Neural crest cell (in vitro differentiated cells): ENCODE measurements around the gene CDK1. TPM values are rescaled to one million over a fixed set of nuclear protein-coding genes. Genes with fewer than 3 reads are reported as not detected.

ENCODE experiments used
- DNase-seq: peaks from one replicate; pipeline ENCODE4 v3.0.0; 2021; ENCODE audit warnings: low read depth, mixed read lengths, low spot score
- H3K27ac Mint-ChIP-seq: one replicate; pipeline ENCODE4 v1.8.0; 2021; ENCODE audit warnings: mild to moderate bottlenecking, mixed read lengths; ENCODE audit not compliant: unreplicated experiment
- H3K27me3 Mint-ChIP-seq: 2 replicates; pipeline ENCODE4 v1.8.0; 2021; ENCODE audit warnings: low read depth, mild to moderate bottlenecking, mixed read lengths
- H3K36me3 Mint-ChIP-seq: 2 replicates; pipeline ENCODE4 v1.8.0; 2021; ENCODE audit warnings: low read depth, mild to moderate bottlenecking, mixed read lengths
- H3K4me1 Mint-ChIP-seq: 2 replicates; pipeline ENCODE4 v1.8.0; 2021; ENCODE audit warnings: mixed read lengths
- H3K4me3 Mint-ChIP-seq: one replicate; pipeline ENCODE4 v1.8.0; 2021; ENCODE audit warnings: mild to moderate bottlenecking, mixed read lengths
- H3K9me3 Mint-ChIP-seq: 2 replicates; pipeline ENCODE4 v1.8.0; 2021; ENCODE audit warnings: mixed read lengths
- total RNA-seq: library from RNA; stranded (reverse); gene quantifications from 2 replicates; pipeline ENCODE4 v1.2.1, GENCODE V29; 2021
- TF ChIP-seq, protein P1 (sequence below): fragments of 200-600 bp; sonication (generic); conservative IDR thresholded peaks from 2 replicates; pipeline ENCODE4 v1.5.0; 2021; ENCODE audit warnings: antibody characterized with exemption, mild to moderate bottlenecking

The CDK1 gene
- total RNA-seq, 1 donor from 2014 or later = 92.8 TPM

DNA sequence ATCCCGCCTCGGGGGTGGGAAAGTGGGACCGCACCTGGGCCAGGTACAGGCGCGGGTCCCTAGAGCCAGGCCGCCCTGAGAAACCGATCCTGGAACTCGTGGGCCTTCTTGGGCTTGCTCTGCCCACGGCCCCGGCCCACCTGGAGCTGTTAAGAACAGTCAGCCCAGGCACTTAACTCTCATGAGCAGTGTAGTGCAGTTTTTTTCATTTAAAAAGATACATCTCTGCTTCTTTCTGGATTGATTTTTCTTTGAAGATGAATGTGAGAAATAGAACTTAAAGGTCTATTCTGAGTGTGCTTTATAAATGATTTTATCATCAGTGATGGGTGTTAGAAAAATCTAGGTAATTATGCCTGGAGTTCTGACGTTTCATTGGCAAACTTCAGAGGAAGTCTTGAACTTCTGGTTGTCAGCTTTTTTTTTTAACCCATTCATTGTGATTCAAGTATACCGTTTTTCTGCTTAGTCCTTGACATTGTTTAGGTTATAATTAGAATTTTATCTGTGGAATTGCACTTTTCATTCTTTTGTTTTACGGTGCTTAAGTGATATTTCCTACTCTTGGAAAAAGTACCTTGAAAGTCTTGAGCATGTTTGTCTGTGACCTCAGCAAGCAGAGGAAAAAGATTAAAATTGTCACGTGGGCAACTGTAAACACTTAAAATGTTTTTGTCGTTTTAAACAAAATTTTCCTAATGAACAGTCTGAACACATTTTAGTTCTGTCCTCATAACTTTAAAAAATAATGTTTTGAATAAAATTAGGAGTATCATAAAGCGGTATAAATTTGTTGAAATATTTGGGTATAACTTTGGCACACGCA, 906 bp downstream of the CDK1 start:
- Mint-ChIP-seq H3K36me3 (peaks cover 4% of the 10 kb centered on the region), H3K4me1 (peaks cover 37% of the 10 kb centered on the region), H3K27me3 (no peaks in the 10 kb centered on the region), H3K9me3 (no peaks in the 10 kb centered on the region), H3K4me3 (peak overlapping the region; percentile 99), H3K27ac (peak overlapping the region; percentile 99)
- TF ChIP-seq, protein P1, sequence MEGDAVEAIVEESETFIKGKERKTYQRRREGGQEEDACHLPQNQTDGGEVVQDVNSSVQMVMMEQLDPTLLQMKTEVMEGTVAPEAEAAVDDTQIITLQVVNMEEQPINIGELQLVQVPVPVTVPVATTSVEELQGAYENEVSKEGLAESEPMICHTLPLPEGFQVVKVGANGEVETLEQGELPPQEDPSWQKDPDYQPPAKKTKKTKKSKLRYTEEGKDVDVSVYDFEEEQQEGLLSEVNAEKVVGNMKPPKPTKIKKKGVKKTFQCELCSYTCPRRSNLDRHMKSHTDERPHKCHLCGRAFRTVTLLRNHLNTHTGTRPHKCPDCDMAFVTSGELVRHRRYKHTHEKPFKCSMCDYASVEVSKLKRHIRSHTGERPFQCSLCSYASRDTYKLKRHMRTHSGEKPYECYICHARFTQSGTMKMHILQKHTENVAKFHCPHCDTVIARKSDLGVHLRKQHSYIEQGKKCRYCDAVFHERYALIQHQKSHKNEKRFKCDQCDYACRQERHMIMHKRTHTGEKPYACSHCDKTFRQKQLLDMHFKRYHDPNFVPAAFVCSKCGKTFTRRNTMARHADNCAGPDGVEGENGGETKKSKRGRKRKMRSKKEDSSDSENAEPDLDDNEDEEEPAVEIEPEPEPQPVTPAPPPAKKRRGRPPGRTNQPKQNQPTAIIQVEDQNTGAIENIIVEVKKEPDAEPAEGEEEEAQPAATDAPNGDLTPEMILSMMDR = no peak
- no peak for DNase-seq

DNA sequence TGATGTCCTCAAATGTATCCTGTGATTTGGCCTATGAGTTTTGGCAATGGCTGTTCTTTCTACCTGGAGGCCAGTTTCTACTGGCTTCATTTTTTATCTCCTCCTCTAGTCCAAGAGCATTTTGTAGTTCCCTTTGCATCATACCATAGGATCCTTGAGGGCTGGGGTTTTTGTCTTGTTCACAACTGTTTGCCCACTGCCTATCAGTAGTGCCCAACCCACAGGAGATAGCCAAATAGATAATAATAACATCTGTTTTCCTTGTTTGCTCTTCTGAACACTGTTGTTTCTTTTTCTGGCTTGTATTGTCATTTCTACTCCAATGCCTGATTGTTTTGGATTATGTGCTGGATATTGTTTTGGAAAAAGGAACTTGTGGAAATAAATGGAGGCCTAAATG, 3.4 kb downstream of the CDK1 start:
- peaks cover 8% of the 10 kb centered on the region for H3K36me3 Mint-ChIP-seq
- H3K27me3 Mint-ChIP-seq = no peaks in the 10 kb centered on the region
- TF ChIP-seq, protein P1 = no peak
- no peak overlapping the region for H3K27ac Mint-ChIP-seq
- H3K4me3 Mint-ChIP-seq = peak overlapping the region; percentile 65
- no peaks in the 10 kb centered on the region for H3K9me3 Mint-ChIP-seq
- peaks cover 37% of the 10 kb centered on the region for H3K4me1 Mint-ChIP-seq
- no peak for DNase-seq

DNA sequence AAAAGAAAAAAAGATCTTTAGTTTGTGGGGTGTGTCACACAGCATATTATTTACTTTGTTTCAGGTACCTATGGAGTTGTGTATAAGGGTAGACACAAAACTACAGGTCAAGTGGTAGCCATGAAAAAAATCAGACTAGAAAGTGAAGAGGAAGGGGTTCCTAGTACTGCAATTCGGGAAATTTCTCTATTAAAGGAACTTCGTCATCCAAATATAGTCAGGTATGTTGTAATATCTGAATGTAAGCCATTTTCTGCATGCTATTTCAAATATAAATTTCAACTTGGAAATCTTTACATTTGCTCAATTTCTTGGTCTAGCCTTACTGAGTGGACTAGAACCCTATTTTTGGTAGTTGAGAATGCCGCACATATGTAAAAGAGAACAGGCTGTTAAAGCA, 6.4 kb downstream of the CDK1 start:
- Mint-ChIP-seq H3K27me3 (no peaks in the 10 kb centered on the region), H3K27ac (peak overlapping the region; percentile 1), H3K9me3 (no peaks in the 10 kb centered on the region), H3K36me3 (peaks cover 14% of the 10 kb centered on the region), H3K4me3 (peak overlapping the region; percentile 2), H3K4me1 (peaks cover 22% of the 10 kb centered on the region)
- no peak for DNase-seq
- TF ChIP-seq, protein P1 = no peak

DNA sequence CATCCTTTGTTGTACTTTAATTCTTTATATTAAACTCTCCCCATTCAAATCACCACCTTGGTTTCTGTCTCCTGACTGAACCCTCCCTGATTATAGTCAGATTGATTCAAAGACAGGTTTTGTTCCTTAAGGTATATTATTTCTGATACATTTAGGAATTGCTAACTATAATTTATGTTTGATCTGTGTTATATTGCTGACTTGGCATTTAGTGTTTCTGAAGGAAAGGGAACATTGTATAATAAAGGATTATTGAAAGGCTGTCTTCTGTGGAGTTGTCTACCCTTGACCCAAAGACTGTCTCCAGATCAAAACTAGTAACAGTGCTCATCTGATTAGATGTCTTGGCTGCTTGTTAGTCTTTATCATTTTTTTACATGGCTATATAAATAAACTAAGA, 10.3 kb downstream of the CDK1 start:
- H3K4me1 Mint-ChIP-seq = peaks cover 4% of the 10 kb centered on the region
- peaks cover 26% of the 10 kb centered on the region for H3K36me3 Mint-ChIP-seq
- H3K9me3 Mint-ChIP-seq = no peaks in the 10 kb centered on the region
- TF ChIP-seq, protein P1 = no peak
- no peak for DNase-seq
- H3K27me3 Mint-ChIP-seq = no peaks in the 10 kb centered on the region
- H3K4me3 Mint-ChIP-seq = no peak overlapping the region
- no peak overlapping the region for H3K27ac Mint-ChIP-seq

DNA sequence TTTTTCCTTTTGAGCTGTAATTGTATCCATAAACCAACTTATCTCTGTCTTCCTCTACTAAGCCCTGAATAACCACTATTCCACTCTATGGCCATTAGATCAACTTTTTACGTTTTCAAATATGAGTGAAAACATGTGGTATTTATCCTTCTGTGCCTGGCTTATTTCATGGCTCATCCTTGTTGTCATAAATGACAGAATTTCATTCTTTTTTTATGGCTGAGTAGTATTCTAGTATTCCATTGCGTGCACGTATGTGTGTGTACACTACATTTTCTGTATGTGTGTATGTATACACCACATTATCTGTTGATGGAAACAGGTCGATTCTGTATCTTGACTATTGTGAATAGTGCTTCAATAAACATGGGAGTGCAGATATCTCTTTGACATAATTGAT, 11.1 kb downstream of the CDK1 start:
- Mint-ChIP-seq H3K4me3 (no peak overlapping the region), H3K9me3 (no peaks in the 10 kb centered on the region), H3K36me3 (peaks cover 28% of the 10 kb centered on the region), H3K27me3 (no peaks in the 10 kb centered on the region), H3K4me1 (peaks cover 4% of the 10 kb centered on the region), H3K27ac (no peak overlapping the region)
- TF ChIP-seq, protein P1 = no peak
- no peak for DNase-seq
